ENCODE data around the gene MEPCE. TPM values are rescaled to one million over a fixed set of nuclear protein-coding genes. Genes with fewer than 3 reads are reported as not detected.

Gene MEPCE
- total RNA-seq, 2 experiments from 2014 or later: 52.6 to 57.0 TPM

- peak overlapping the region; percentile 100 for H3K4me3 Mint-ChIP-seq
- CTCF ChIA-PET: interaction anchor here (1.0 to 1.1 kb wide), 2 partner anchors 239 to 277 kb away, joined by 3 to 4 read pairs; partner anchors contain the start of gene POP7
- no peaks in the 10 kb centered on the region for H3K9me3 ChIP-seq (ENCODE audit: control insufficient read depth in 1 of 2, insufficient read depth in 1 of 2, low read length in 2 of 2)
- H3K27ac ChIP-seq (ENCODE audit: low read depth in 1 of 2, low read length in 2 of 2): peak overlapping the region; percentile 100
- intact Hi-C loops (cut with DNase I, micrococcal nuclease): loop anchor here (1.0 to 5.0 kb wide), 4 partner anchors 7 to 512 kb away; partner anchors contain the start of genes PPP1R35 (in 1 of the 2) and TRIM4 (in 1 of the 2)
- POLR2A ChIA-PET: interaction anchor here (0.6 to 3.9 kb wide), 58 partner anchors 9 to 1997 kb away, joined by 3 to 91 read pairs (median 7); partner anchors contain the start of genes AGFG2, AP4M1, BUD31 and CNPY4
- H3K36me3 ChIP-seq (ENCODE audit: insufficient read depth, low read length): peaks cover 26% of the 10 kb centered on the region
- peak overlapping the region; percentile 100 for H3K27ac Mint-ChIP-seq
- DNase-seq: peak; percentile 100
- peak; percentile 60 for ATAC-seq (ENCODE audit: poor library complexity)
- H3K4me1 ChIP-seq (ENCODE audit: insufficient read depth, low read length): peaks cover 56% of the 10 kb centered on the region
- peaks cover 53% of the 10 kb centered on the region for H3K36me3 Mint-ChIP-seq (ENCODE audit: low read depth)
- no peak for TF ChIP-seq CTCF (IDR thresholded peaks at IDR 0.05)
- H3K27me3 ChIP-seq (ENCODE audit: control insufficient read depth in 1 of 2, insufficient read depth in 2 of 2, low read length in 2 of 2): no peaks in the 10 kb centered on the region
- H3K4me3 ChIP-seq (ENCODE audit: low read length): peak overlapping the region; percentile 96
- no peaks in the 10 kb centered on the region for H3K9me3 Mint-ChIP-seq
- H3K27me3 Mint-ChIP-seq: peaks cover 11% of the 10 kb centered on the region
- peaks cover 47% of the 10 kb centered on the region for H3K4me1 Mint-ChIP-seq (ENCODE audit: low read depth)
Measured at GRCh38 chr7:100428967-100429636, 529 bp upstream of the MEPCE start.

DNA sequence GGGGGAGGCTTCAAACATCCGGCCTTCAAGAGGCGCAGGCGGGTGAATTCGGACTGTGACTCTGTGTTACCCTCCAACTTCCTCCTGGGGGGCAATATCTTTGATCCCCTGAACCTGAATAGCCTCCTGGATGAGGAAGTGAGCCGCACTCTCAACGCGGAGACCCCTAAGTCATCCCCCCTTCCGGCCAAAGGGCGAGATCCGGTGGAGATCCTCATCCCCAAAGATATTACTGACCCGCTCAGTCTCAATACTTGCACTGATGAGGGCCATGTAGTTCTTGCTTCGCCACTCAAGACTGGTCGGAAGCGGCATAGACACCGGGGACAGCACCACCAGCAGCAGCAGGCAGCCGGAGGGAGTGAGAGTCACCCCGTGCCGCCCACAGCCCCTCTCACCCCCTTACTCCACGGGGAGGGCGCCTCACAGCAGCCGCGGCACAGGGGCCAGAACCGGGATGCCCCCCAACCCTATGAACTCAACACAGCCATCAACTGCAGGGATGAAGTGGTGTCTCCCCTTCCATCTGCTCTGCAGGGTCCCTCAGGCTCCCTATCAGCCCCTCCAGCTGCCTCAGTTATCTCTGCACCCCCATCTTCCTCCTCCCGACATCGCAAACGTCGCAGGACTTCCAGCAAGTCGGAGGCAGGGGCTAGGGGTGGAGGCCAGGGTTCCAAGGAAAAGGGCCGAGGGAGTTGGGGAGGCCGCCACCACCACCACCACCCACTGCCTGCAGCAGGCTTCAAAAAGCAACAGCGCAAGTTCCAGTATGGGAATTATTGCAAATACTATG is 1.1 kb downstream of the MEPCE start:
- CTCF ChIA-PET: interaction anchor here (1.2 kb wide), 1 partner anchor 129 kb away, joined by 3 read pairs; no protein-coding TSS in a partner anchor

More for the DNA sequence above, 1.1 kb downstream of the MEPCE start:
- Mint-ChIP-seq H3K36me3 (ENCODE audit: low read depth) (peaks cover 68% of the 10 kb centered on the region), H3K27ac (peak overlapping the region; percentile 100), H3K27me3 (peaks cover 11% of the 10 kb centered on the region), H3K4me1 (ENCODE audit: low read depth) (peaks cover 61% of the 10 kb centered on the region), H3K9me3 (no peaks in the 10 kb centered on the region), H3K4me3 (peak overlapping the region; percentile 95)
- DNase-seq: peak in 9 of 14 experiments; percentile 13 to 70 (median 35)
- H3K27ac ChIP-seq (ENCODE audit: low read depth in 1 of 2, low read length in 2 of 2): peak overlapping the region; percentile 74 to 100
- H3K4me3 ChIP-seq (ENCODE audit: low read length): peak overlapping the region; percentile 96
- peaks cover 70% of the 10 kb centered on the region for H3K4me1 ChIP-seq (ENCODE audit: insufficient read depth, low read length)
- POLR2A ChIA-PET: interaction anchor here (0.6 to 3.9 kb wide), 24 partner anchors 8 to 1965 kb away, joined by 3 to 91 read pairs (median 6); partner anchors contain the start of genes BUD31, FBXO24, GAL3ST4 and LAMTOR4
- no peaks in the 10 kb centered on the region for H3K9me3 ChIP-seq (ENCODE audit: control insufficient read depth in 1 of 2, insufficient read depth in 1 of 2, low read length in 2 of 2)
- H3K27me3 ChIP-seq (ENCODE audit: control insufficient read depth in 1 of 2, insufficient read depth in 2 of 2, low read length in 2 of 2): no peaks in the 10 kb centered on the region
- intact Hi-C loops (cut with DNase I, micrococcal nuclease): loop anchor here in 1 of 2 experiments (10.0 kb wide), 1 partner anchor 824 kb away; no protein-coding TSS in a partner anchor
- no peak for TF ChIP-seq CTCF (IDR thresholded peaks at IDR 0.05)
- no peak for ATAC-seq (ENCODE audit: poor library complexity)
- peaks cover 30% of the 10 kb centered on the region for H3K36me3 ChIP-seq (ENCODE audit: insufficient read depth, low read length)
